Vagina (tissue), 2 donors: ENCODE measurements around the gene CNGA4.

Experiments
- POLR2A ChIP-seq, 2 donors: fragments of 450-650 bp; IDR thresholded peaks; one replicate each; pipeline ENCODE4 v1.6.1; 2017; ENCODE audit warnings: antibody characterized with exemption in 2 of 2, mild to moderate bottlenecking in 2 of 2, moderate library complexity in 2 of 2
- POLR2AphosphoS5 ChIP-seq, 2 donors: sonication (generic); formaldehyde crosslinking; IDR thresholded peaks; one replicate each; pipeline ENCODE4 v1.9.0; 2017; ENCODE audit warnings: antibody characterized with exemption in 2 of 2, mild to moderate bottlenecking in 2 of 2, low read depth in 1 of 2; ENCODE audit not compliant: insufficient read depth in 1 of 2
- TF ChIP-seq, protein P1 (sequence below), 3 experiments: fragments of 450-650 bp in 2 of 3; fragments of 200-600 bp in 1 of 3; sonication (generic) in 1 of 3; IDR thresholded peaks; one replicate each; pipeline ENCODE4 v1.5.1; 2017 to 2019; ENCODE audit warnings: antibody characterized with exemption in 3 of 3, mild to moderate bottlenecking in 2 of 3, moderate library complexity in 2 of 3

DNA sequence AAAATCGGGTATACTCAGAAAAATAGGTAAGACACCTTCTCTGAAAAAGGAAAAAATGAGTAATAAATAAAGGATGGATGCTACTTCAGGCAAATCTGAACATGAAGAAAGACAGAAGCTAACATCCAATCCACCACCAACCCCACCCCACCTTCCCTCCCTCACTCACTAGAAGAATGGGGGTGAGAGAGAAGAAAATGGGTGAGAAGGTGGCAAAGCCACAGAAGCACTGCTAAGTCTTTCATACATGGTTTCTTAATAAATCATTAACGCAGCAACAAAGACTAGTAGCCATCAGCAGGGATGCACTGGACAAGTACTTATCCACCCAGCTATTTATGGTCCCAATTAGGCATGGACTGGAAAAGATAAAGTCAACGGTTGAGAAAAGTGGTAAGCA is 10.4 kb upstream of the CNGA4 start:
- TF ChIP-seq, protein P1, sequence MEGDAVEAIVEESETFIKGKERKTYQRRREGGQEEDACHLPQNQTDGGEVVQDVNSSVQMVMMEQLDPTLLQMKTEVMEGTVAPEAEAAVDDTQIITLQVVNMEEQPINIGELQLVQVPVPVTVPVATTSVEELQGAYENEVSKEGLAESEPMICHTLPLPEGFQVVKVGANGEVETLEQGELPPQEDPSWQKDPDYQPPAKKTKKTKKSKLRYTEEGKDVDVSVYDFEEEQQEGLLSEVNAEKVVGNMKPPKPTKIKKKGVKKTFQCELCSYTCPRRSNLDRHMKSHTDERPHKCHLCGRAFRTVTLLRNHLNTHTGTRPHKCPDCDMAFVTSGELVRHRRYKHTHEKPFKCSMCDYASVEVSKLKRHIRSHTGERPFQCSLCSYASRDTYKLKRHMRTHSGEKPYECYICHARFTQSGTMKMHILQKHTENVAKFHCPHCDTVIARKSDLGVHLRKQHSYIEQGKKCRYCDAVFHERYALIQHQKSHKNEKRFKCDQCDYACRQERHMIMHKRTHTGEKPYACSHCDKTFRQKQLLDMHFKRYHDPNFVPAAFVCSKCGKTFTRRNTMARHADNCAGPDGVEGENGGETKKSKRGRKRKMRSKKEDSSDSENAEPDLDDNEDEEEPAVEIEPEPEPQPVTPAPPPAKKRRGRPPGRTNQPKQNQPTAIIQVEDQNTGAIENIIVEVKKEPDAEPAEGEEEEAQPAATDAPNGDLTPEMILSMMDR (IDR thresholded peaks at IDR 0.05) = no peak
- no peak for TF ChIP-seq POLR2AphosphoS5 (IDR thresholded peaks at IDR 0.05; ENCODE audit: insufficient read depth in 1 of 2, low read depth in 1 of 2)
- TF ChIP-seq POLR2A (IDR thresholded peaks at IDR 0.05) = no peak
